Measurements from ENCODE around the gene ATP6V1C2. TPM values are rescaled to one million over a fixed set of nuclear protein-coding genes. Genes with fewer than 3 reads are reported as not detected.

The ATP6V1C2 gene
- total and polyA plus RNA-seq, 2 of the 4 experiments (the other 2 are of a cell fraction) = not detected

GRCh38 chr2:10806543-10806942 lies 85.1 kb downstream of the ATP6V1C2 start:
- BruUV-seq (replicated peaks) = no TSS peak

More at GRCh38 chr2:10806543-10806942, 85.1 kb downstream of the ATP6V1C2 start:
- intact Hi-C loops (cut with micrococcal nuclease) = no loop called here
- TF ChIP-seq ELK1 (IDR thresholded peaks at IDR 0.05; ENCODE audit: borderline replicate concordance, low read depth, low read length) (no peak), CEBPB (IDR thresholded peaks at IDR 0.05; ENCODE audit: low read depth, low read length) (no peak), FOS (IDR thresholded peaks at IDR 0.05; ENCODE audit: low read depth, low read length) (no peak), SMC3 (IDR thresholded peaks at IDR 0.05; ENCODE audit: low read depth, low read length) (no peak), NFE2L2 (IDR thresholded peaks at IDR 0.05; ENCODE audit: low read depth, low read length) (no peak), CHD1 (IDR thresholded peaks at IDR 0.05; ENCODE audit: low read depth, low read length) (no peak), POLR2A (IDR thresholded peaks at IDR 0.05; ENCODE audit: low read depth, low read length) (no peak), MAFK (IDR thresholded peaks at IDR 0.05; ENCODE audit: low read depth, low read length) (no peak), BHLHE40 (IDR thresholded peaks at IDR 0.05; ENCODE audit: low read depth, low read length) (no peak), RCOR1 (IDR thresholded peaks at IDR 0.05; ENCODE audit: insufficient replicate concordance, low read length) (no peak), MXI1 (IDR thresholded peaks at IDR 0.05; ENCODE audit: borderline replicate concordance, low read depth, low read length) (no peak)
- no peak overlapping the region for H3K18ac ChIP-seq (ENCODE audit: low read depth, low read length)
- POLR2A ChIA-PET (ENCODE audit: unreplicated experiment) = no interaction called here
- H3K56ac ChIP-seq (ENCODE audit: extremely low read depth, insufficient read depth, low read length) = no peak overlapping the region
- H3K79me1 ChIP-seq (ENCODE audit: low read depth in 1 of 2, low read length in 2 of 2) = peaks cover 10 to 48% of the 10 kb centered on the region in 2 experiments; a peak in 3 of 4 replicates
- no peak overlapping the region for H3K4me3 ChIP-seq (ENCODE audit: insufficient read depth, low read depth, low read length)
- H3K9ac ChIP-seq (ENCODE audit: low read depth, low read length) = no peak overlapping the region
- peaks cover 10% of the 10 kb centered on the region for H3K4me1 ChIP-seq (ENCODE audit: control insufficient read depth, insufficient read depth, low read length)
- H3K36me3 ChIP-seq (ENCODE audit: control insufficient read depth, insufficient read depth, low read length) = peaks cover 5% of the 10 kb centered on the region
- no peak overlapping the region for H2AFZ ChIP-seq (replicated peaks; ENCODE audit: low read length, poor library complexity)
- in situ Hi-C loops (cut with MboI; ENCODE audit: low sequenced_read_pairs) = no loop called here
- H3K9me3 ChIP-seq (ENCODE audit: control insufficient read depth, insufficient read depth, low read length) = no peaks in the 10 kb centered on the region
- no peak overlapping the region for H2AK5ac ChIP-seq (ENCODE audit: low read depth, low read length)
- no peak overlapping the region for H3K23ac ChIP-seq (ENCODE audit: low read depth, low read length)
- no peak overlapping the region for H2BK15ac ChIP-seq (ENCODE audit: low read depth, low read length)
- no peak overlapping the region for H4K91ac ChIP-seq (ENCODE audit: insufficient read depth, low read depth, low read length)
- no peak overlapping the region for H3K4ac ChIP-seq (ENCODE audit: low read depth, low read length)
- H2AK9ac ChIP-seq (replicated peaks; ENCODE audit: low read depth, low read length, poor library complexity) = no peak overlapping the region
- no peak overlapping the region for H3K4me2 ChIP-seq (ENCODE audit: low read depth, low read length)
- H4K8ac ChIP-seq (ENCODE audit: low read depth in 2 of 2, low read length in 2 of 2) = no peak overlapping the region
- no CpG with 5 or more reads among the region's 3 CpGs for WGBS, 2 experiments (ENCODE audit: extremely low coverage in 2 of 2, insufficient read length in 1 of 2)
- no peak overlapping the region for H3K27ac ChIP-seq (ENCODE audit: insufficient read depth, low read length)
- no peak for DNase-seq
- H2BK20ac ChIP-seq (ENCODE audit: low read depth, low read length) = no peak overlapping the region
- no peak overlapping the region for H4K5ac ChIP-seq (ENCODE audit: low read depth, low read length)
- peaks cover 74% of the 10 kb centered on the region for H4K20me1 ChIP-seq (ENCODE audit: insufficient read depth, low read length)
- no peak overlapping the region for H2BK120ac ChIP-seq (ENCODE audit: low read depth, low read length)
- ATAC-seq (ENCODE audit: low read depth) = no peak
- dilution Hi-C loops (cut with HindIII; ENCODE audit: low sequenced_read_pairs, unreplicated experiment) = no loop called here
- no peak overlapping the region for H3K14ac ChIP-seq (replicated peaks; ENCODE audit: low read depth, low read length)
- H3K27me3 ChIP-seq (ENCODE audit: control insufficient read depth, insufficient read depth, low read length) = no peaks in the 10 kb centered on the region
- CTCF ChIA-PET = no interaction called here
- no peak overlapping the region for H2BK5ac ChIP-seq (ENCODE audit: low read depth, low read length, poor library complexity, severe bottlenecking)
- peaks cover 3% of the 10 kb centered on the region for H3K9me1 ChIP-seq (ENCODE audit: insufficient read depth, low read length)
